BJ (cell line): ENCODE data around the gene DLK2. TPM values are rescaled to one million over a fixed set of nuclear protein-coding genes. Genes with fewer than 3 reads are reported as not detected.

Experiments used
- CTCF ChIA-PET: fragments of 350-600 bp; formaldehyde crosslinking; extraction: SDS; loops from one replicate; lab custom pipeline; 2021; ENCODE audit warnings: antibody characterized with exemption, inconsistent platforms; lab: Yijun Ruan, JAX
- POLR2A ChIA-PET: fragments of 300-600 bp; sonication (Branson Sonifier 250); formaldehyde crosslinking; extraction: SDS; loops from one replicate; lab custom pipeline; 2021; ENCODE audit warnings: antibody characterized with exemption; lab: Charles Lee
- DNase-seq: peaks from one replicate; pipeline ENCODE4 v3.0.0-alpha.2; 2011; ENCODE audit warnings: low read depth
- H3K27me3 ChIP-seq: 2 replicates; pipeline ENCODE4 v1.6.0; 2011; ENCODE audit warnings: low read length; ENCODE audit not compliant: control insufficient read depth, insufficient read depth
- H3K36me3 ChIP-seq: 2 replicates; pipeline ENCODE4 v1.5.1; 2011; ENCODE audit warnings: low read length; ENCODE audit not compliant: control insufficient read depth, insufficient read depth
- H3K4me3 ChIP-seq: 2 replicates; pipeline ENCODE4 v1.5.1; 2011; ENCODE audit warnings: low read depth, mild to moderate bottlenecking, control low read depth, low read length
- CTCF ChIP-seq: IDR thresholded peaks from 2 replicates; pipeline ENCODE4 v1.5.1; 2011; ENCODE audit warnings: low read depth, mild to moderate bottlenecking, control low read depth, inconsistent platforms, low read length, moderate library complexity; ENCODE audit not compliant: insufficient read depth
- polyA plus RNA-seq: library from polyadenylated mRNA; depleted of rRNA; stranded (reverse); fragments of >200 nt; gene quantifications from 2 replicates; pipeline ENCODE4 v1.2.3, GENCODE V29; 2011

The DLK2 gene
- polyA plus RNA-seq, 1 experiment: 4.8 TPM

GRCh38 chr6:43457643-43458042, 2.3 kb upstream of the DLK2 start:
- peaks cover 4% of the 10 kb centered on the region; the same call in 1 of the 2 replicates for H3K36me3 ChIP-seq
- ChIA-PET POLR2A (no interaction called here), CTCF (interaction anchor here (0.6 to 8.0 kb wide), 6 partner anchors 9 to 528 kb away, joined by 3 to 134 read pairs (median 5); partner anchors contain the start of gene LRRC73)
- H3K4me3 ChIP-seq: no peak overlapping the region
- no peak for TF ChIP-seq CTCF
- peaks cover 3% of the 10 kb centered on the region; the same call in 1 of the 2 replicates for H3K27me3 ChIP-seq
- DNase-seq: no peak

GRCh38 chr6:43454696-43455530, 435 bp downstream of the DLK2 start:
- 0 out of 2 replicates have a peak, but pooled peaks cover 2% of the 10 kb centered on the region for H3K27me3 ChIP-seq
- no peak for TF ChIP-seq CTCF
- ChIA-PET CTCF (interaction anchor here (0.6 to 8.0 kb wide), 18 partner anchors 10 to 619 kb away, joined by 3 to 134 read pairs (median 3); partner anchors contain the start of gene LRRC73), POLR2A (interaction anchor here (0.5 to 0.7 kb wide), 2 partner anchors 33 to 718 kb away, joined by 7 to 14 read pairs; no protein-coding TSS in a partner anchor)
- H3K4me3 ChIP-seq: peak overlapping the region; percentile 62
- H3K36me3 ChIP-seq: peaks cover 16% of the 10 kb centered on the region
- DNase-seq: no peak

GRCh38 chr6:43454290-43454695, 1.1 kb downstream of the DLK2 start:
- POLR2A ChIA-PET: no interaction called here
- CTCF ChIA-PET: interaction anchor here (0.6 to 8.0 kb wide), 11 partner anchors 10 to 261 kb away, joined by 3 to 134 read pairs (median 4); partner anchors contain the start of gene LRRC73
- peaks cover 21% of the 10 kb centered on the region for H3K36me3 ChIP-seq
- H3K4me3 ChIP-seq: peak overlapping the region; percentile 62
- no peak for DNase-seq
- TF ChIP-seq CTCF: peak; percentile 98
- H3K27me3 ChIP-seq: 0 out of 2 replicates have a peak, but pooled peaks cover 2% of the 10 kb centered on the region

- no peak for DNase-seq
- peaks cover 24% of the 10 kb centered on the region for H3K36me3 ChIP-seq
- ChIA-PET CTCF (interaction anchor here (0.6 to 8.0 kb wide), 12 partner anchors 9 to 261 kb away, joined by 3 to 134 read pairs (median 4); partner anchors contain the start of gene LRRC73), POLR2A (no interaction called here)
- H3K27me3 ChIP-seq: 0 out of 2 replicates have a peak, but pooled peaks cover 2% of the 10 kb centered on the region
- H3K4me3 ChIP-seq: no peak overlapping the region
- TF ChIP-seq CTCF: no peak
Measured at GRCh38 chr6:43453831-43454230, 1.5 kb downstream of the DLK2 start.

GRCh38 chr6:43452896-43453295, 2.5 kb downstream of the DLK2 start:
- no peak for TF ChIP-seq CTCF
- POLR2A ChIA-PET: no interaction called here
- H3K36me3 ChIP-seq: peaks cover 31% of the 10 kb centered on the region
- CTCF ChIA-PET: interaction anchor here (1.0 to 8.0 kb wide), 5 partner anchors 11 to 171 kb away, joined by 3 to 134 read pairs (median 11); partner anchors contain the start of gene LRRC73
- no peak overlapping the region for H3K4me3 ChIP-seq
- no peak for DNase-seq
- H3K27me3 ChIP-seq: 0 out of 2 replicates have a peak, but pooled peaks cover 2% of the 10 kb centered on the region
